Measurements from ENCODE around the gene LMAN1. TPM values are rescaled to one million over a fixed set of nuclear protein-coding genes. Genes with fewer than 3 reads are reported as not detected.
A peak's percentile ranks its signal among the peaks of the same experiment; 100 is the strongest.

Gene LMAN1
- total RNA-seq, 4 donors from 2014 or later = 122 to 198 (median 170) TPM

- no peaks in the 10 kb centered on the region for H3K27me3 ChIP-seq
- no peak for DNase-seq
- H3K36me3 ChIP-seq = peaks cover 4 to 8% of the 10 kb centered on the region in 2 donors
- TF ChIP-seq CTCF (IDR thresholded peaks at IDR 0.05) (no peak), POLR2A (IDR thresholded peaks at IDR 0.05) (no peak)
- no peaks in the 10 kb centered on the region for H3K9me3 ChIP-seq
- H3K4me1 ChIP-seq = peaks cover 10 to 17% of the 10 kb centered on the region in 2 donors
- intact Hi-C loops (cut with DNase I) = no loop called here
- H3K27ac ChIP-seq = peak overlapping the region in 1 of 3 donors; percentile 96
- WGBS, 2 donors = 18 to 23% methylated on average over 4 of the region's 4 CpGs
- peak overlapping the region in 2 of 3 donors; percentile 30 to 97 for H3K4me3 ChIP-seq (replicated peaks in 1 of 3)
Measured at GRCh38 chr18:59359576-59359952, 499 bp upstream of the LMAN1 start.

- H3K27ac ChIP-seq = peak overlapping the region; percentile 78 to 96 (median 89)
Measured at GRCh38 chr18:59358414-59358711, 702 bp downstream of the LMAN1 start.

GRCh38 chr18:59357928-59358327, 1.1 kb downstream of the LMAN1 start:
- no peaks in the 10 kb centered on the region for H3K27me3 ChIP-seq
- H3K4me3 ChIP-seq (replicated peaks in 1 of 3) = peak overlapping the region in 2 of 3 donors; percentile 88 to 97
- intact Hi-C loops (cut with DNase I) = no loop called here
- H3K4me1 ChIP-seq = peaks cover 10 to 17% of the 10 kb centered on the region in 2 donors
- peak overlapping the region; percentile 78 to 96 (median 89) for H3K27ac ChIP-seq
- TF ChIP-seq POLR2A (IDR thresholded peaks at IDR 0.05) (no peak), CTCF (IDR thresholded peaks at IDR 0.05) (no peak)
- H3K9me3 ChIP-seq = no peaks in the 10 kb centered on the region
- no peak for DNase-seq
- H3K36me3 ChIP-seq = peaks cover 4 to 20% of the 10 kb centered on the region in 2 donors
- 10 to 13% methylated on average over 4 of the region's 4 CpGs for WGBS, 2 donors

More at GRCh38 chr18:59358414-59358711, 702 bp downstream of the LMAN1 start:
- TF ChIP-seq CTCF (IDR thresholded peaks at IDR 0.05) (no peak), POLR2A (IDR thresholded peaks at IDR 0.05) (no peak)
- 0 to 2% methylated on average over 8 of the region's 8 CpGs for WGBS, 2 donors
- Histone ChIP-seq H3K9me3 (no peaks in the 10 kb centered on the region), H3K4me1 (peaks cover 10 to 17% of the 10 kb centered on the region in 2 donors), H3K4me3 (replicated peaks in 1 of 3) (peak overlapping the region; percentile 75 to 97 (median 88)), H3K36me3 (peaks cover 4 to 15% of the 10 kb centered on the region in 2 donors), H3K27me3 (no peaks in the 10 kb centered on the region)
- intact Hi-C loops (cut with DNase I) = no loop called here
- peak; percentile 53 to 58 for DNase-seq

GRCh38 chr18:59354731-59355130, 4.3 kb downstream of the LMAN1 start:
- TF ChIP-seq POLR2A (IDR thresholded peaks at IDR 0.05) (no peak), CTCF (IDR thresholded peaks at IDR 0.05) (no peak)
- 91 to 94% methylated on average over 2 of the region's 2 CpGs for WGBS, 2 donors
- H3K4me3 ChIP-seq (replicated peaks in 1 of 3) = no peak overlapping the region
- intact Hi-C loops (cut with DNase I) = no loop called here
- peaks cover 22 to 47% of the 10 kb centered on the region in 2 donors for H3K36me3 ChIP-seq
- DNase-seq = no peak
- H3K4me1 ChIP-seq = peaks cover 10 to 17% of the 10 kb centered on the region in 2 donors
- no peaks in the 10 kb centered on the region for H3K9me3 ChIP-seq
- H3K27me3 ChIP-seq = no peaks in the 10 kb centered on the region
- no peak overlapping the region for H3K27ac ChIP-seq

- no peak overlapping the region for H3K27ac ChIP-seq
- TF ChIP-seq CTCF (IDR thresholded peaks at IDR 0.05) (no peak), POLR2A (IDR thresholded peaks at IDR 0.05) (no peak)
- WGBS, 2 donors = 82 to 84% methylated on average over 4 of the region's 4 CpGs
- no peak for DNase-seq
- peaks cover 10 to 17% of the 10 kb centered on the region in 2 donors for H3K4me1 ChIP-seq
- H3K9me3 ChIP-seq = no peaks in the 10 kb centered on the region
- intact Hi-C loops (cut with DNase I) = no loop called here
- H3K27me3 ChIP-seq = no peaks in the 10 kb centered on the region
- peaks cover 28 to 62% of the 10 kb centered on the region in 2 donors for H3K36me3 ChIP-seq
- no peak overlapping the region for H3K4me3 ChIP-seq (replicated peaks in 1 of 3)
Measured at GRCh38 chr18:59353079-59353680, 5.9 kb downstream of the LMAN1 start.

All from thyroid gland (tissue), 4 donors.